HEK293T (cell line): ENCODE data around the gene TMEM87A.

ENCODE experiments used
- ARNT ChIP-seq: fragments of 450-650 bp; IDR thresholded peaks from 2 replicates; pipeline ENCODE4 v1.6.1; 2017; ENCODE audit warnings: mild to moderate bottlenecking
- BHLHE40 ChIP-seq: fragments of 450-650 bp; IDR thresholded peaks from 2 replicates; pipeline ENCODE4 v1.6.1; 2016; ENCODE audit warnings: mild to moderate bottlenecking, moderate library complexity, borderline replicate concordance
- CTBP1 ChIP-seq: fragments of 450-650 bp; IDR thresholded peaks from 2 replicates; pipeline ENCODE4 v1.6.1; 2016; ENCODE audit warnings: borderline replicate concordance
- ELF4 ChIP-seq: fragments of 450-650 bp; IDR thresholded peaks from 2 replicates; pipeline ENCODE4 v1.6.1; 2017; ENCODE audit warnings: antibody characterized with exemption
- FOXM1 ChIP-seq: fragments of 450-650 bp; IDR thresholded peaks from 2 replicates; pipeline ENCODE4 v1.6.1; 2017; ENCODE audit warnings: mild to moderate bottlenecking, borderline replicate concordance
- HDGF ChIP-seq: fragments of 450-650 bp; IDR thresholded peaks from 2 replicates; pipeline ENCODE4 v1.6.1; 2017; ENCODE audit warnings: antibody characterized with exemption, borderline replicate concordance
- LEF1 ChIP-seq: fragments of 450-650 bp; IDR thresholded peaks from 2 replicates; pipeline ENCODE4 v1.6.1; 2017; ENCODE audit warnings: mild to moderate bottlenecking, borderline replicate concordance
- NFRKB ChIP-seq: fragments of 450-650 bp; IDR thresholded peaks from 2 replicates; pipeline ENCODE4 v1.6.1; 2016; ENCODE audit warnings: mild to moderate bottlenecking, moderate library complexity
- SP1 ChIP-seq: fragments of 450-650 bp; IDR thresholded peaks from 2 replicates; pipeline ENCODE4 v1.6.1; 2017
- SUZ12 ChIP-seq: fragments of 450-650 bp; IDR thresholded peaks from 2 replicates; pipeline ENCODE4 v1.6.1; 2016; ENCODE audit warnings: mild to moderate bottlenecking
- TARDBP ChIP-seq: fragments of 450-650 bp; IDR thresholded peaks from 2 replicates; pipeline ENCODE4 v1.6.1; 2016
- ZNF384 ChIP-seq: fragments of 450-650 bp; IDR thresholded peaks from 2 replicates; pipeline ENCODE4 v1.6.1; 2016
- TF ChIP-seq, protein P1 (sequence below): fragments of 450-650 bp; IDR thresholded peaks from 2 replicates; pipeline ENCODE4 v1.6.1; 2016

DNA sequence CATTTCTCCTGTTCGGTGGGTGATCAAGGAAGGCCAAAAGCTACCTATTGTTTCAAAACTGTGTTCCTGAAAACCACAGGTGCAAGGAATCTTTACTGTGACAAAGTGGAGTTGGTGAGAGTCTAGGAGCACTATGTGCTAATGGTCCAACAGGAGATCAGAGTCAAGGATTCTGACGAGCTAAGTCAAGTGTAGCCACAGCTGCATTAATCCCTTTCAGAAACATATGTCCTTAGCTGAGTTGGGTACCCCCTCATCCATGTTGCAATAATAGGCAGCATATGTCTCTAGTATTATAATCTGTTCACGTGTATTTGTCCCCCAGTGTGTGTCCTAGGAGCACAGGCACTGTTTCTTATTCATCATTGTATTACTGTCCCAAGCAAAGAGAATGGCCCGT is 66.8 kb downstream of the TMEM87A start:
- no peak for TF ChIP-seq CTBP1
- no peak for TF ChIP-seq HDGF
- no peak for TF ChIP-seq SUZ12
- no peak for TF ChIP-seq BHLHE40
- no peak for TF ChIP-seq NFRKB
- no peak for TF ChIP-seq ELF4
- TF ChIP-seq SP1, result no peak
- no peak for TF ChIP-seq FOXM1
- TF ChIP-seq ZNF384, result no peak
- TF ChIP-seq, protein P1, sequence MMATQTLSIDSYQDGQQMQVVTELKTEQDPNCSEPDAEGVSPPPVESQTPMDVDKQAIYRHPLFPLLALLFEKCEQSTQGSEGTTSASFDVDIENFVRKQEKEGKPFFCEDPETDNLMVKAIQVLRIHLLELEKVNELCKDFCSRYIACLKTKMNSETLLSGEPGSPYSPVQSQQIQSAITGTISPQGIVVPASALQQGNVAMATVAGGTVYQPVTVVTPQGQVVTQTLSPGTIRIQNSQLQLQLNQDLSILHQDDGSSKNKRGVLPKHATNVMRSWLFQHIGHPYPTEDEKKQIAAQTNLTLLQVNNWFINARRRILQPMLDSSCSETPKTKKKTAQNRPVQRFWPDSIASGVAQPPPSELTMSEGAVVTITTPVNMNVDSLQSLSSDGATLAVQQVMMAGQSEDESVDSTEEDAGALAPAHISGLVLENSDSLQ, result no peak
- no peak for TF ChIP-seq TARDBP
- no peak for TF ChIP-seq ARNT
- TF ChIP-seq LEF1, result no peak
